GM19468 (cell line): ENCODE results near the gene ACO2.
A peak's percentile ranks its signal among the peaks of the same experiment; 100 is the strongest.
"Not testable (repeated sequence)": the region's sequence is repeated elsewhere in the genome, so short reads cannot be mapped to it uniquely, and the experiment has no call there.

Experiments
- ATAC-seq: cut with Tn5 transposase; IDR thresholded peaks from one replicate; pipeline ENCODE4 v1.9.1; 2021; ENCODE audit warnings: mild to moderate bottlenecking, moderate library complexity, moderate number of reproducible peaks; ENCODE audit not compliant: unreplicated experiment; ENCODE audit errors: extremely low read depth

ACO2 gene

GRCh38 chr22:41535244-41535643 is 66.3 kb downstream of the ACO2 start:
- no peak for ATAC-seq

DNA sequence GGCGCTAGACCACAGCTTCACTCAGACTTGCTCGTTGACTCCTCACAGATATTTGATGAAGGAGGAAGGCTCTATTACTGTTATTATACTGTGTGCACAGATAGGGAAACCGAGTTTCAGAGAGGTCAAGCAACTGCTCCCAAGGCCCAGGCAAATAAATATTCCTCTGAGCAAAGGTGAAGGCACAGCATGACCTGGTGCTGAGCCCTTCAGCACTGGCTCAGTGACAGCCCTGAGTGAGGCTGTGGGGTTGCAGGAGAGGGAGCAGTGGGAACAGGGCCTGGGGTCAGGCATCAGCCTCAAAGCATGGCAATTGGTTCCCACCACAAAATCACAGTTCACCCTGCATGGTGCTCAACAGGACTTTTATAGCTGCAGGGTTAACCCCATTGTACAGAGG is 68.3 kb downstream of the ACO2 start:
- no peak for ATAC-seq

- no peak for ATAC-seq
Measured at GRCh38 chr22:41538583-41538982, 69.7 kb downstream of the ACO2 start.

DNA sequence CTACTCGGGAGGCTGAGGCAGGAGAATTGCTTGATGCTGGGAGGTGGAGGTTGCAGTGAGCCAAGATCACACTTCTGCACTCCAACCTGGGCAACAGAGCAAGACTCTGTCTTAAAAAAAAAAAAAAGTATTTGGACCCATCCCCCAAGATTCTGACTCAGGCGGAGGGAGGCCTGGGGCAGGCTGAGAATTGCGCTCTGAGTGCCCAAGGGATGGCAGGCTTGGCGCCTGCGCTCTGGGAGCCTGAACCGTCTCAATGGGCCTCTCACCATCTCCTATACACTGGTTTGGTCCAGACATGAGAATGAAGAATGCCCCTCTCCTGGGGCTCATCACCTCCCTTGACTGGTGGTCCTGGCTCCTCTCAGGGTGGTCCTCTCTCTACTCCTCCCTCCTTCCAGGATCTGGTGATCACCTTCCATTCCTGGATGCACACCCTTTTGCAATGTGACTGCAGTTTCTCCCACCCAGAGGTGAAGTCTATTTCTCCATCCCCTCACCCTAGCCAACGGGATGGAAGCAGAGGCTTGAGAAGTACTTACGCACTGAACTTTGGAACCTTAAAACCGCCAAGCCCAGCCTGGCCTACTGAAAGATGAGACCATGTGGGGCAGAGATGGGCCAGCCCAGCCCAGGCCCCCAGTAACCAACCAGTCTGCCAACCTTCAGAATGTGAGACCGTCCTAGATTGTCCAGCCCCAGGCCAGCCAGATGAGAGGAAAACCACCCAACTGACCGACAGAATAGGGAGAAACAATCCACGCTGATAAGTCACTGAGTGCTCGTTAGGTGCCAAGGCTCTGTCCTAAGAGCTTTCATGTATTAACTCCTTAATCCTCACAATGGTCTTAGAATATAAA is 70.5 kb downstream of the ACO2 start:
- ATAC-seq: no peak

DNA sequence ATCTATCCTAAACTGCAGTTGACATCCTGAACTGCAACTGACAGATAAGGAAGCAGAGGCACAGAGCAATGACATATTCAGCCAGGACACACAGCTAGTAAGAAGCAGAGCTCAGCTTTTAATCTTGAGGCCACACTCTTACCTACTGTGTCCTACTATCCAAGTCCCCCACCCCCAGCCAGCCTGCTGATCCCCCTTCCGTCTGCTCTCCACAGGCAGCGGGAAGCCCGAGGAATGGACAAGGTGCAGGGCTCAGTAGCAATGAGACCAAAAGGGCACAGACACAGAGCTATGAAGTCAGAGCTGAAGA is 71.0 kb downstream of the ACO2 start:
- ATAC-seq: no peak

DNA sequence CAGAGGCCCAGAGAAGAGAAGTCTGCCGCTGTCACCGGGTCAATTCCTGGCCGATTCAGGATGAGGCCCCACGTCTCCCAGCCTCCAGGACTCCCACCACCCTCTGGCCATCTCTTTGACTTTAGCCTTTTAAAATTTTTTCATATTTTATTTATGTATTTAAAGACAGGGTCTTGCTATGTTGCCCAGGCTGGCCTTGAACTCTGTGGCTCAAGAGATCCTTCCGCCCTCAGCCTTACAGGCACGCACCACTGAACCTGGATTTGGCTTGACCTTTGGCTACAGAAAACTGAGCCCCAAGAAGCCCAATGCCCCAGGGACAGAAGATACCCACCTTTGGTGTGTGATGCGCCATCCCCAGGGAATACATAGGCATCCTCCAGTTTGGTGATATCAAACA is 71.4 kb downstream of the ACO2 start:
- no peak for ATAC-seq

DNA sequence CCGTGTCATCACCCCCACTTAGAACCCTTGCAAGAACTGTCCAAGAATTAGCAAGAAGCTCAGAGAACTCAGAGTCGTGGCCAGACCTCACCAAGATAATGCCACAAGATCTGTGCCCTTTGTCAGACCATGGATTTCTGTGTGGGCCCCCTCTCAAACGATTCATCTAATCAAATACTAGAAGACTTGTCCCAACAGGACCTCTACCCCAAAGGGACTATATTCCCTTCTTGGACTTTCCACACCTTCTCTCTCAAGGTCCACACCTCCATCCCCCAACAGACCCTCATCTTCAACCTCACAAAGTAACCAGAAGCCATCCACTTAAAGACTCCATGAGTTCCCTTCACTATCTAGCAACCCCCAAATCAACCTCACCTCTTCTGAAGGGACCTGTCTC is 72.6 kb downstream of the ACO2 start:
- ATAC-seq: no peak

- no peak for ATAC-seq
Measured at GRCh38 chr22:41542224-41542623, 73.3 kb downstream of the ACO2 start.

DNA sequence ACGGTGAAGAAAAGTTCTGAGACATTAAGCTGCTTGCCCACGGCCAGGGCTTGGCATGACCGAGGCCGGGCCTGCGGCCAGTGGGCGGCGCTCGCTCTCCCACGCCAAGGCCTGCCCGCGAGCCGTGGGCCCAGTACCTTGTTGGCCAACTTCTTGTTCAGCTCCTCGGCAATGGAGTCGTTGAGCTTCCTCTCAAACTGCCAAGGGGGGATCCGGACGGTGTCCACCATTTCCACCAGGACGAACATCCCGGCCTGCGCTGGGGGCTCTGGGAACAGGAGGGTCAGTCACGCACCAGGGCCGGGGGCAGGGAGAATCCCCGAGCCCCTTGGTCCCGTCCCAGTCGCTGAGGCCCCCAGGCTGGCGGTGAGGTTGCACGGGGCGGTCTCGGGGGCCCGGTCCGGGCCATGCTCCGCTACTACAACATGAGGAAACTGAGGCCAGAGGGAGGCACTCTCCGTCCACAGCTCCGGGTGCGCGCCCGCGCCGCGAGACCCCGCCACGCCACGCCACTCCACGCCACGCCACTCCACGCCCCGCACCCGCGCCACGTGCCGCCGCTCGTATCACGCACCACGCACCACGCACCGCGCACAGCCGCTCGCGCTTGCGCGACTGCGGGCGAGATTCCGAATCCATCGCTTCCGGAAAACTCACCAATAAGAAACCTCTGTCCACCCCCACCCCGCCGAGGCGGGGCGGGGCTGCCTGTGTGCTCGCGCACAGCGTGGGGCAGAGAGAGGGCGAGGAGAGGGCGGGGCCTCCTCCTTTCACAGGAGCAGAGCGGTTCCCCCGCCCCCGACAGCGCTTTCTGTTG is 75.1 kb downstream of the ACO2 start, which contains the start of gene POLR3H:
Gene POLR3H (minus strand): TSS at position 617 of the 817 bp plus-strand sequence. CDS start 369 bp downstream, at position 248.
- ATAC-seq: peak; percentile 76

DNA sequence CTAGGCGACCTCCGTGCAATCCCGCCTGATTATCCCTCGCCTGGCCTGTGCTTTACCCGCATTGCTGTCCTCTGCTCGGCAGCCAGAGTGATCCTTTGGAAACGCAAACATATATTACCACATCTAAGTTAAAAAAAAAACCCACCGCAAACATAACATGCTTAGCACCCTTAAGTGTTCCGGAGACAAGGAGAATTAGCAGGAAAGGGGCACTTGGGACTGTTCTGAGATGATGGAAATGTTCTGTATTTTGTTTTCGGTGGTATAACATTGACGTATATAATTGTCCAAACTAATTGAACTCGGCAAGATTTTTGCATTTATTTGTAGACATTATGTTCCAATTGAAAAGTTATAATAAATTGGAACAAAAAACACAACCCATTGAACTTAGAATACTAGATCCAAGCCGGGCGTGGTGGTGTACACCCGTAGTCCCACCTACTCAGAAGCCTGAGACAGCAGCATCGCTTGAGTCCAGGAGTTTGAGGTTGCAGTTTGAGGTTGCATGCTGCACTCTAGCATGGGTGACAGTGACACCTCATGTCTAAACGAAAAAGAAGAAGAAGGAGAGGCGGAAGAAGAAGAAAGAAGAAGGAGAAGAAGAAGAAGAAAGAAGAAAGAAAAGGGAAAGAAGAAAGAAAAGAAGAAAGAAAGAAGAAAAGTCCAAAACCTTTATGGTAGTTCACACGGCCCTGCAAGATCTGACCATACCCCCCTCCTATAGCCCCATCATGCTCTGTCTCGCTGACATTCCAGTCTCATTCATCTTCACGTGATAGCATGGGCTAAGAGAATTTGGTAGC is 76.0 kb downstream of the ACO2 start:
- ATAC-seq: no peak

DNA sequence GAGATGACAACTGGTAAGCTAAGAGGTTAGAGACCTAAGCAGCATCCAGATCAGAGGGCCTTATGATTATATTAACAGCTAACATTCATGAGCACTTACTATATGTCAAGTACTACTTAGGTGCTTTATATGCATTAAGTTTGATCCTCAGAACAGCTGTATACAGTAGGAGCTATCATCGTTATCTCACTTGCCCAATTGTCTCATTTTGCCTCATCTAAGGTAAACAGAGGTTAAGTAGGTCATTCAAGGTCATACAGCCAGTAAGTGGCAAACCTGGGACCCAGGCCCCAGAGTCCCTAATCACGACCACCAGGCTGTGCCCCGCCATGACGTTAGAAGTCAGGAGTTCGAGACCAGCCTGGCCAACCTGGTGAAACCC is 79.9 kb downstream of the ACO2 start:
- ATAC-seq: no peak

DNA sequence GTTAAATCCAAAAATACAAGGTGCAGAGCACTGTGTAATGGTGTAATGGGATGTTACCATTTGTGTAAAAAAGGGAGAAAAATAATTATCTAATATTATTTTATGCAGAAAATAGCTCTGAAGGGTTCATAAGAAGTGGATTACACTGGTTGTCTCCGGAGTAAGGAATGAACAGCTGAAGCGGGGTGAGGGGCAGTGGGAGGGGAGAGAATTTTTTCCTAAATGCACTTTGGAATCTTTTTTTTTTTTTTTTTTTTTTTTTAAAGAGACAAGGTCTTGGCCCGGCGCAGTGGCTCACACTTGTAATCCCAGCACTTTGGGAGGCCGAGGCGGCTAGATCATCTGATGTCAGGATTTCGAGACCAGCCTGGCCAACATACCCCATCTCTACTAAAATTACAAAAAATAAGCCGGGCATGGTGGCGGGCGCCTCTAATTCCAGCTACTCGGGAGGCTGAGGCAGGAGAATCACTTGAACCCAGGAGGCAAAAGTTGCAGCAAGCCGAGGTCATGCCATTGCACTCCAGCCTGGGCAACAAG is 82.1 kb downstream of the ACO2 start:
- no peak for ATAC-seq

- ATAC-seq: no peak
Measured at GRCh38 chr22:41551877-41552582, 83.1 kb downstream of the ACO2 start.

DNA sequence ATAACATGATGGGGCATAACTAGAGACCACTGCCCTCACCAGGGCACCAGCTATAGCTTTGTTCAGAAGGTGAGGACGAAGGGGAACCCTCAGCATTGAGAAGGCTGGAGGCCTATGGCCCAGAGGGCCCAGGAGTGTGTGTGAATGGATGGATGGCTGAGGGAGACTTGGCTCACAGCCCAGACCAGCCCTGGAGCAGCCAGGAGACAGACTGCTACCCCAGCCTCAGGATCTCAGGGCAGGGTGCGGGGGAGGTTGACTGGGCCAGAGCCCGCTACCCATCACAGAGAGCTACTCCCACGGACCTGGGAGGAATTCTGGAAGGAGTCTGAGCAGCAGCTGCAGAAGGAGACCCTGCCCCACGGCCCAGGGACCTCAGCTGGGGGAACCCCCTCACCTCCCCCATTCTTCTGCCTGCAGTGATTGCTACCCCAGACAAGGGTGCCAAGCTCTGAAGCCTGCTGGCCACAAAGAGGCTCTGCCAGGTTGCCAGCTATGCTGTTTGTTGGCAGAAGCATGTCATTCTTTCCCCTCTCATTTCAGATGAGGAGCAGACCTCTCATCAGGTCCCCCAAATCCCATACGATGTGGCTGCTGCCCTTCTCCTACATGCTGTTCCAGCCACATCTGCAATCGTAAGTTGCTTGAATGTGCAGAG is 86.5 kb downstream of the ACO2 start:
- no peak for ATAC-seq

GRCh38 chr22:41556561-41556960 is 87.6 kb downstream of the ACO2 start:
- ATAC-seq: no peak

DNA sequence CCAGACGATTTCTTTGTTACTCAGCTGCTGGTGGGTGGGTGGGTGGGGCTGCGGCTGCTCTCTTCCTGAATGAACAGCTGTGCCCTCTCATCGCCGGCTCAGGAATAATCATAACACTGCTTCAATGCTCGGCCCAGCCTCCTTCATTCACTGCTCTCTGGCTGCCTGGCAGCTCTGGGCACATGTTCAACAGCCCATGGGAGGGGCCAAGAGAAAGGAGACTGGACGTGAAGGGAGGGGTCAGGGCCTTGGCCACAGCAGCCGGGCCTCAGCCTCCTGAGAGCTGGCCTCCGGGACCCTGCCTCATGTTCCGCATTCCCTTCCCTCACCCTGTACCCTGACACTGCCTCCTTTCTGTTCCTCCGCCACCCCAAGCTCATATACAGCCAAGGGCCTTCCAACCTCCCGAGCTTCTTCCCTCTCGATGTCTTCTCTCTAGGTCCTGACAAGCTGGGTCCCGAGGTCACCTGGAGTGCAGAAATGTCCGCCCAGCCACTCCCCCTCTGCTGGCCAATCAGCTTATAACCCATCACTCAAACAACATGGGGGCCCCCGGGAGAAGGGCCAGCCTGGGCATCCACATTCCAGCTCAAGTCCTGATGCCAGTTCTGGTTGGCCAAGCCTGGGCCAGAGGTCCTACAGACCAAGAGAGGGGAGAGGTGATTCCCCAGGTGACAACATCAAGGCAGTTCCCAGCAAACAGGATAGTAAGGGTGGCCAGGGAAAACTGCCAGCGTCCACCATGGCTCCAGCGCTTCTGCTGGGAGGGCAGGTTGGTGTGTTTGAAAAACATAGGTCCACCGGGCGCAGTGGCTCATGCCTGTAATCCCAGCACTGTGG is 88.7 kb downstream of the ACO2 start:
- ATAC-seq: no peak

GRCh38 chr22:41558241-41558630 is 89.3 kb downstream of the ACO2 start:
- not testable (repeated sequence) for ATAC-seq

GRCh38 chr22:41560095-41560471 is 91.2 kb downstream of the ACO2 start:
- no peak for ATAC-seq
